Measurements from ENCODE around the gene BIN2.
"Not testable (repeated sequence)": the region's sequence is repeated elsewhere in the genome, so short reads cannot be mapped to it uniquely, and the experiment has no call there.

GRCh38 chr12:51337336-51337735, 13.4 kb upstream of the BIN2 start:
- TF ChIP-seq POLR2AphosphoS5 (IDR thresholded peaks at IDR 0.05; ENCODE audit: low read depth); EZH2phosphoT487 (IDR thresholded peaks at IDR 0.05; ENCODE audit: unreplicated experiment): not testable (repeated sequence)
- TF ChIP-seq, protein P1, sequence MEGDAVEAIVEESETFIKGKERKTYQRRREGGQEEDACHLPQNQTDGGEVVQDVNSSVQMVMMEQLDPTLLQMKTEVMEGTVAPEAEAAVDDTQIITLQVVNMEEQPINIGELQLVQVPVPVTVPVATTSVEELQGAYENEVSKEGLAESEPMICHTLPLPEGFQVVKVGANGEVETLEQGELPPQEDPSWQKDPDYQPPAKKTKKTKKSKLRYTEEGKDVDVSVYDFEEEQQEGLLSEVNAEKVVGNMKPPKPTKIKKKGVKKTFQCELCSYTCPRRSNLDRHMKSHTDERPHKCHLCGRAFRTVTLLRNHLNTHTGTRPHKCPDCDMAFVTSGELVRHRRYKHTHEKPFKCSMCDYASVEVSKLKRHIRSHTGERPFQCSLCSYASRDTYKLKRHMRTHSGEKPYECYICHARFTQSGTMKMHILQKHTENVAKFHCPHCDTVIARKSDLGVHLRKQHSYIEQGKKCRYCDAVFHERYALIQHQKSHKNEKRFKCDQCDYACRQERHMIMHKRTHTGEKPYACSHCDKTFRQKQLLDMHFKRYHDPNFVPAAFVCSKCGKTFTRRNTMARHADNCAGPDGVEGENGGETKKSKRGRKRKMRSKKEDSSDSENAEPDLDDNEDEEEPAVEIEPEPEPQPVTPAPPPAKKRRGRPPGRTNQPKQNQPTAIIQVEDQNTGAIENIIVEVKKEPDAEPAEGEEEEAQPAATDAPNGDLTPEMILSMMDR (conservative IDR thresholded peaks at IDR 0.05; ENCODE audit: low read depth in 2 of 2): not testable (repeated sequence)

Measured in GM23338 (cell line).